ENCODE results near the gene PYDC2. TPM values are rescaled to one million over a fixed set of nuclear protein-coding genes. Genes with fewer than 3 reads are reported as not detected.

Gene PYDC2
- total and polyA plus RNA-seq, 4 experiments from 2014 or later = not detected

- Mint-ChIP-seq H3K27ac (no peak overlapping the region), H3K4me1 (no peaks in the 10 kb centered on the region), H3K4me3 (no peak overlapping the region), H3K27me3 (no peaks in the 10 kb centered on the region), H3K36me3 (no peaks in the 10 kb centered on the region), H3K9me3 (peaks cover 0 to 9% (median 3%) of the 10 kb centered on the region in 8 donors)
- POLR2A ChIA-PET (ENCODE audit: partially characterized antibody) = no interaction called here
- CTCF ChIA-PET (ENCODE audit: partially characterized antibody) = no interaction called here
- intact Hi-C loops (cut with micrococcal nuclease) = no loop called here
- DNase-seq = no peak
- no peaks in the 10 kb centered on the region for H3K9me3 ChIP-seq (ENCODE audit: control insufficient read depth in 1 of 2, low read length in 2 of 2)
- H3K4me3 ChIP-seq (ENCODE audit: low read length in 2 of 2) = no peak overlapping the region
- no peak overlapping the region for H3K27ac ChIP-seq (ENCODE audit: low read depth, low read length)
- no peaks in the 10 kb centered on the region for H3K4me1 ChIP-seq (ENCODE audit: insufficient read depth, low read length)
- no peaks in the 10 kb centered on the region for H3K27me3 ChIP-seq (ENCODE audit: insufficient read depth, low read length)
- no peaks in the 10 kb centered on the region for H3K36me3 ChIP-seq (ENCODE audit: insufficient read depth, low read length)
These were observed 25.0 kb upstream of the PYDC2 start for GRCh38 chr3:191435981-191436380.

GRCh38 chr3:191438150-191438814 is 22.7 kb upstream of the PYDC2 start:
- POLR2A ChIA-PET (ENCODE audit: partially characterized antibody) = no interaction called here
- H3K27me3 Mint-ChIP-seq = no peaks in the 10 kb centered on the region
- H3K27me3 ChIP-seq (ENCODE audit: insufficient read depth, low read length) = no peaks in the 10 kb centered on the region
- no peaks in the 10 kb centered on the region for H3K4me1 ChIP-seq (ENCODE audit: insufficient read depth, low read length)
- DNase-seq = no peak
- H3K9me3 Mint-ChIP-seq = peaks cover 0 to 6% (median 0%) of the 10 kb centered on the region in 8 donors
- no peaks in the 10 kb centered on the region for H3K36me3 Mint-ChIP-seq
- no peaks in the 10 kb centered on the region for H3K4me1 Mint-ChIP-seq
- H3K27ac ChIP-seq (ENCODE audit: low read depth, low read length) = no peak overlapping the region
- H3K36me3 ChIP-seq (ENCODE audit: insufficient read depth, low read length) = no peaks in the 10 kb centered on the region
- no peak overlapping the region for H3K4me3 ChIP-seq (ENCODE audit: low read length in 2 of 2)
- H3K9me3 ChIP-seq (ENCODE audit: control insufficient read depth in 1 of 2, low read length in 2 of 2) = no peaks in the 10 kb centered on the region
- CTCF ChIA-PET (ENCODE audit: partially characterized antibody) = no interaction called here
- H3K27ac Mint-ChIP-seq = peak overlapping the region in 1 of 7 donors; percentile 16
- intact Hi-C loops (cut with micrococcal nuclease) = no loop called here
- no peak overlapping the region for H3K4me3 Mint-ChIP-seq

- H3K9me3 ChIP-seq (ENCODE audit: control insufficient read depth in 1 of 2, low read length in 2 of 2) = no peaks in the 10 kb centered on the region
- Mint-ChIP-seq H3K36me3 (no peaks in the 10 kb centered on the region), H3K27ac (no peak overlapping the region), H3K4me1 (no peaks in the 10 kb centered on the region), H3K9me3 (peaks cover 0 to 6% (median 0%) of the 10 kb centered on the region in 8 donors), H3K4me3 (no peak overlapping the region), H3K27me3 (no peaks in the 10 kb centered on the region)
- CTCF ChIA-PET (ENCODE audit: partially characterized antibody) = no interaction called here
- H3K4me1 ChIP-seq (ENCODE audit: insufficient read depth, low read length) = no peaks in the 10 kb centered on the region
- H3K27me3 ChIP-seq (ENCODE audit: insufficient read depth, low read length) = no peaks in the 10 kb centered on the region
- DNase-seq = no peak
- intact Hi-C loops (cut with micrococcal nuclease) = no loop called here
- POLR2A ChIA-PET (ENCODE audit: partially characterized antibody) = no interaction called here
- H3K4me3 ChIP-seq (ENCODE audit: low read length in 2 of 2) = no peak overlapping the region
- H3K36me3 ChIP-seq (ENCODE audit: insufficient read depth, low read length) = no peaks in the 10 kb centered on the region
- H3K27ac ChIP-seq (ENCODE audit: low read depth, low read length) = no peak overlapping the region
These were observed 20.4 kb upstream of the PYDC2 start for GRCh38 chr3:191440532-191440931.

GRCh38 chr3:191441687-191442086 is 19.3 kb upstream of the PYDC2 start:
- CTCF ChIA-PET (ENCODE audit: partially characterized antibody) = no interaction called here
- intact Hi-C loops (cut with micrococcal nuclease) = no loop called here
- no peaks in the 10 kb centered on the region for H3K27me3 Mint-ChIP-seq
- no peak overlapping the region for H3K27ac Mint-ChIP-seq
- POLR2A ChIA-PET (ENCODE audit: partially characterized antibody) = no interaction called here
- Histone ChIP-seq H3K4me3 (ENCODE audit: low read length in 2 of 2) (no peak overlapping the region), H3K27me3 (ENCODE audit: insufficient read depth, low read length) (no peaks in the 10 kb centered on the region), H3K36me3 (ENCODE audit: insufficient read depth, low read length) (no peaks in the 10 kb centered on the region), H3K27ac (ENCODE audit: low read depth, low read length) (no peak overlapping the region), H3K9me3 (ENCODE audit: control insufficient read depth in 1 of 2, low read length in 2 of 2) (no peaks in the 10 kb centered on the region), H3K4me1 (ENCODE audit: insufficient read depth, low read length) (no peaks in the 10 kb centered on the region)
- H3K9me3 Mint-ChIP-seq = peaks cover 0 to 6% (median 0%) of the 10 kb centered on the region in 8 donors
- no peaks in the 10 kb centered on the region for H3K4me1 Mint-ChIP-seq
- H3K4me3 Mint-ChIP-seq = no peak overlapping the region
- DNase-seq = no peak
- H3K36me3 Mint-ChIP-seq = no peaks in the 10 kb centered on the region

GRCh38 chr3:191444569-191444968 is 16.4 kb upstream of the PYDC2 start:
- Mint-ChIP-seq H3K27me3 (no peaks in the 10 kb centered on the region), H3K27ac (no peak overlapping the region), H3K4me1 (no peaks in the 10 kb centered on the region), H3K9me3 (peaks cover 0 to 8% (median 3%) of the 10 kb centered on the region in 8 donors), H3K36me3 (no peaks in the 10 kb centered on the region), H3K4me3 (no peak overlapping the region)
- no peak overlapping the region for H3K4me3 ChIP-seq (ENCODE audit: low read length in 2 of 2)
- no peaks in the 10 kb centered on the region for H3K9me3 ChIP-seq (ENCODE audit: control insufficient read depth in 1 of 2, low read length in 2 of 2)
- DNase-seq = no peak
- no peaks in the 10 kb centered on the region for H3K36me3 ChIP-seq (ENCODE audit: insufficient read depth, low read length)
- no peaks in the 10 kb centered on the region for H3K4me1 ChIP-seq (ENCODE audit: insufficient read depth, low read length)
- H3K27ac ChIP-seq (ENCODE audit: low read depth, low read length) = no peak overlapping the region
- intact Hi-C loops (cut with micrococcal nuclease) = no loop called here
- CTCF ChIA-PET (ENCODE audit: partially characterized antibody) = no interaction called here
- H3K27me3 ChIP-seq (ENCODE audit: insufficient read depth, low read length) = no peaks in the 10 kb centered on the region
- POLR2A ChIA-PET (ENCODE audit: partially characterized antibody) = no interaction called here

- no peaks in the 10 kb centered on the region for H3K36me3 Mint-ChIP-seq
- H3K9me3 Mint-ChIP-seq = peaks cover 5 to 18% (median 9%) of the 10 kb centered on the region in 8 donors
- H3K36me3 ChIP-seq (ENCODE audit: insufficient read depth, low read length) = no peaks in the 10 kb centered on the region
- H3K27ac Mint-ChIP-seq = no peak overlapping the region
- intact Hi-C loops (cut with micrococcal nuclease) = no loop called here
- no peaks in the 10 kb centered on the region for H3K27me3 Mint-ChIP-seq
- no peaks in the 10 kb centered on the region for H3K4me1 ChIP-seq (ENCODE audit: insufficient read depth, low read length)
- no peaks in the 10 kb centered on the region for H3K4me1 Mint-ChIP-seq
- ChIA-PET CTCF (ENCODE audit: partially characterized antibody) (no interaction called here), POLR2A (ENCODE audit: partially characterized antibody) (no interaction called here)
- H3K27me3 ChIP-seq (ENCODE audit: insufficient read depth, low read length) = no peaks in the 10 kb centered on the region
- H3K9me3 ChIP-seq (ENCODE audit: control insufficient read depth in 1 of 2, low read length in 2 of 2) = no peaks in the 10 kb centered on the region
- DNase-seq = no peak
- H3K4me3 Mint-ChIP-seq = no peak overlapping the region
- no peak overlapping the region for H3K27ac ChIP-seq (ENCODE audit: low read depth, low read length)
- H3K4me3 ChIP-seq (ENCODE audit: low read length in 2 of 2) = no peak overlapping the region
These were observed 11.7 kb upstream of the PYDC2 start for GRCh38 chr3:191449256-191449655.

- no peak overlapping the region for H3K4me3 Mint-ChIP-seq
- POLR2A ChIA-PET (ENCODE audit: partially characterized antibody) = no interaction called here
- H3K27me3 ChIP-seq (ENCODE audit: insufficient read depth, low read length) = no peaks in the 10 kb centered on the region
- no peak overlapping the region for H3K4me3 ChIP-seq (ENCODE audit: low read length in 2 of 2)
- no peak for DNase-seq
- H3K27me3 Mint-ChIP-seq = no peaks in the 10 kb centered on the region
- H3K27ac ChIP-seq (ENCODE audit: low read depth, low read length) = no peak overlapping the region
- intact Hi-C loops (cut with micrococcal nuclease) = no loop called here
- H3K4me1 ChIP-seq (ENCODE audit: insufficient read depth, low read length) = no peaks in the 10 kb centered on the region
- no peaks in the 10 kb centered on the region for H3K36me3 Mint-ChIP-seq
- peaks cover 5 to 16% (median 8%) of the 10 kb centered on the region in 8 donors for H3K9me3 Mint-ChIP-seq
- H3K27ac Mint-ChIP-seq = no peak overlapping the region
- H3K9me3 ChIP-seq (ENCODE audit: control insufficient read depth in 1 of 2, low read length in 2 of 2) = no peaks in the 10 kb centered on the region
- CTCF ChIA-PET (ENCODE audit: partially characterized antibody) = no interaction called here
- no peaks in the 10 kb centered on the region for H3K36me3 ChIP-seq (ENCODE audit: insufficient read depth, low read length)
- H3K4me1 Mint-ChIP-seq = no peaks in the 10 kb centered on the region
These were observed 5.6 kb upstream of the PYDC2 start for GRCh38 chr3:191455257-191455952.
